Right renal cortex interstitium (tissue), 3 donors: Measurements from ENCODE around the gene WDR13. TPM values are rescaled to one million over a fixed set of nuclear protein-coding genes. Genes with fewer than 3 reads are reported as not detected.

Experiments used
- DNase-seq, 3 donors: peaks; one replicate each; pipeline ENCODE4 v3.0.0-alpha.2; 2013; ENCODE audit warnings: low read depth in 3 of 3, low spot score in 2 of 3
- polyA plus RNA-seq, 3 donors: library from polyadenylated mRNA; unstranded; fragments of 120-200 nt; gene quantifications; one replicate each; pipeline ENCODE4 v1.2.1, GENCODE V29; 2013; ENCODE audit not compliant: insufficient read length in 3 of 3

Gene WDR13
- polyA plus RNA-seq, 3 donors: 101 to 128 (median 121) TPM

- DNase-seq: no peak
Observed at GRCh38 chrX:48591255-48591791, 6.0 kb upstream of the WDR13 start.

- DNase-seq: no peak
Observed at GRCh38 chrX:48592971-48593370, 4.3 kb upstream of the WDR13 start.

GRCh38 chrX:48595929-48596328 is 1.4 kb upstream of the WDR13 start:
- DNase-seq: no peak

GRCh38 chrX:48598614-48599013 is 1.3 kb downstream of the WDR13 start:
- DNase-seq: no peak

GRCh38 chrX:48599341-48599740 is 2.0 kb downstream of the WDR13 start:
- DNase-seq: no peak

- no peak for DNase-seq
Observed at GRCh38 chrX:48600226-48600625, 2.9 kb downstream of the WDR13 start.

GRCh38 chrX:48601741-48602394 is 4.6 kb downstream of the WDR13 start:
- DNase-seq: no peak

GRCh38 chrX:48604701-48605100 is 7.4 kb downstream of the WDR13 start:
- DNase-seq: no peak

GRCh38 chrX:48606091-48606490 is 8.8 kb downstream of the WDR13 start:
- DNase-seq: no peak

- DNase-seq: no peak
Observed at GRCh38 chrX:48611703-48612102, 14.4 kb downstream of the WDR13 start.

GRCh38 chrX:48613502-48614160 is 16.3 kb downstream of the WDR13 start:
- DNase-seq: no peak

GRCh38 chrX:48616576-48616975 is 19.3 kb downstream of the WDR13 start:
- DNase-seq: no peak

GRCh38 chrX:48617542-48618340 is 20.4 kb downstream of the WDR13 start:
- no peak for DNase-seq

- no peak for DNase-seq
Observed at GRCh38 chrX:48626401-48627298, 29.4 kb downstream of the WDR13 start.

- peak; percentile 81 to 82 (median 82) for DNase-seq
Observed at GRCh38 chrX:48631376-48632090, 34.2 kb downstream of the WDR13 start.

GRCh38 chrX:48632207-48632606 is 34.9 kb downstream of the WDR13 start:
- DNase-seq: no peak

- no peak for DNase-seq
Observed at GRCh38 chrX:48636301-48636700, 39.0 kb downstream of the WDR13 start.

- no peak for DNase-seq
Observed at GRCh38 chrX:48636776-48637175, 39.5 kb downstream of the WDR13 start.

GRCh38 chrX:48645669-48646068 is 48.4 kb downstream of the WDR13 start:
- no peak for DNase-seq

- peak in 2 of 3 donors; percentile 19 to 29 for DNase-seq
Observed at GRCh38 chrX:48648336-48648751, 51.1 kb downstream of the WDR13 start.
